Measurements from ENCODE around the gene GRIK3.

GRIK3 gene

GRCh38 chr1:37020653-37021277 lies 13.6 kb downstream of the GRIK3 start:
- Histone ChIP-seq H3K36me3 (ENCODE audit: control insufficient read depth in 5 of 5, insufficient read depth in 5 of 5, low read length in 5 of 5) (no peaks in the 10 kb centered on the region), H3K4me3 (ENCODE audit: low read depth in 1 of 5, low read length in 5 of 5) (no peak overlapping the region), H3K27ac (ENCODE audit: low read depth, low read length) (no peak overlapping the region), H3K9ac (ENCODE audit: low read length in 5 of 5) (no peak overlapping the region), H3K9me3 (ENCODE audit: control insufficient read depth in 5 of 5, low read length in 5 of 5) (peaks cover 0 to 4% (median 0%) of the 10 kb centered on the region in 5 donors), H3K4me1 (ENCODE audit: control insufficient read depth in 5 of 5, insufficient read depth in 5 of 5, low read length in 5 of 5) (no peaks in the 10 kb centered on the region), H3K27me3 (ENCODE audit: control insufficient read depth in 5 of 5, insufficient read depth in 4 of 5, low read length in 5 of 5) (peaks cover 0 to 18% (median 15%) of the 10 kb centered on the region in 5 donors)

GRCh38 chr1:37018510-37018909 lies 15.8 kb downstream of the GRIK3 start:
- peaks cover 0 to 4% (median 0%) of the 10 kb centered on the region in 5 donors for H3K9me3 ChIP-seq (ENCODE audit: control insufficient read depth in 5 of 5, low read length in 5 of 5)
- no peaks in the 10 kb centered on the region for H3K36me3 ChIP-seq (ENCODE audit: control insufficient read depth in 5 of 5, insufficient read depth in 5 of 5, low read length in 5 of 5)
- no peak overlapping the region for H3K27ac ChIP-seq (ENCODE audit: low read depth, low read length)
- peaks cover 0 to 19% (median 13%) of the 10 kb centered on the region in 5 donors for H3K27me3 ChIP-seq (ENCODE audit: control insufficient read depth in 5 of 5, insufficient read depth in 4 of 5, low read length in 5 of 5)
- H3K4me3 ChIP-seq (ENCODE audit: low read depth in 1 of 5, low read length in 5 of 5) = no peak overlapping the region
- no peak overlapping the region for H3K9ac ChIP-seq (ENCODE audit: low read length in 5 of 5)
- no peaks in the 10 kb centered on the region for H3K4me1 ChIP-seq (ENCODE audit: control insufficient read depth in 5 of 5, insufficient read depth in 5 of 5, low read length in 5 of 5)

DNA sequence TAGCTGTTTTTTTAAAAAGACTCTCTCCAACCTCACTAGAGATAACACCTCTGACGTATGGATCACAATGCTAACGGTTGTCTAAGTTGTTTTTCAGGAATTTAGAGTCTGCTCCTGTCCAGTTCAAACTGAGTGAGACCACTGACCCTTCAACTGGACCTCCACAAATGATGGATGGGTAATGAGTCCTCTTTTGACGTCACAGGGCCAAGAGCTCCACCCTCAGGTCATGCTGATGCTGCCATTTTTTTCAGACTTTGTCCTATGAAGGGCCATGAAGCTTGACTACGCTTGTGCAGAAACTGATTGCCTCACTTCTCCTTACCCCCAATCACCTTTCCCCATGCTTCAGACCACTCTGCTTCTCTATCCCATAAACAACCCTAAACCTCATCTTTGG lies 16.6 kb downstream of the GRIK3 start:
- peaks cover 0 to 19% (median 13%) of the 10 kb centered on the region in 5 donors for H3K27me3 ChIP-seq (ENCODE audit: control insufficient read depth in 5 of 5, insufficient read depth in 4 of 5, low read length in 5 of 5)
- H3K9me3 ChIP-seq (ENCODE audit: control insufficient read depth in 5 of 5, low read length in 5 of 5) = peaks cover 0 to 4% (median 0%) of the 10 kb centered on the region in 5 donors
- no peak overlapping the region for H3K9ac ChIP-seq (ENCODE audit: low read length in 5 of 5)
- H3K4me1 ChIP-seq (ENCODE audit: control insufficient read depth in 5 of 5, insufficient read depth in 5 of 5, low read length in 5 of 5) = no peaks in the 10 kb centered on the region
- H3K36me3 ChIP-seq (ENCODE audit: control insufficient read depth in 5 of 5, insufficient read depth in 5 of 5, low read length in 5 of 5) = no peaks in the 10 kb centered on the region
- H3K4me3 ChIP-seq (ENCODE audit: low read depth in 1 of 5, low read length in 5 of 5) = no peak overlapping the region
- H3K27ac ChIP-seq (ENCODE audit: low read depth, low read length) = no peak overlapping the region

- Histone ChIP-seq H3K27ac (ENCODE audit: low read depth, low read length) (no peak overlapping the region), H3K4me3 (ENCODE audit: low read depth in 1 of 5, low read length in 5 of 5) (no peak overlapping the region), H3K9ac (ENCODE audit: low read length in 5 of 5) (no peak overlapping the region)
Measured at GRCh38 chr1:37016121-37016520, 18.2 kb downstream of the GRIK3 start.

GRCh38 chr1:37015713-37016112 lies 18.6 kb downstream of the GRIK3 start:
- peaks cover 0 to 17% (median 15%) of the 10 kb centered on the region in 5 donors for H3K27me3 ChIP-seq (ENCODE audit: control insufficient read depth in 5 of 5, insufficient read depth in 4 of 5, low read length in 5 of 5)
- H3K9me3 ChIP-seq (ENCODE audit: control insufficient read depth in 5 of 5, low read length in 5 of 5) = peaks cover 0 to 4% (median 0%) of the 10 kb centered on the region in 5 donors
- no peak overlapping the region for H3K9ac ChIP-seq (ENCODE audit: low read length in 5 of 5)
- no peaks in the 10 kb centered on the region for H3K36me3 ChIP-seq (ENCODE audit: control insufficient read depth in 5 of 5, insufficient read depth in 5 of 5, low read length in 5 of 5)
- H3K27ac ChIP-seq (ENCODE audit: low read depth, low read length) = no peak overlapping the region
- no peak overlapping the region for H3K4me3 ChIP-seq (ENCODE audit: low read depth in 1 of 5, low read length in 5 of 5)
- no peaks in the 10 kb centered on the region for H3K4me1 ChIP-seq (ENCODE audit: control insufficient read depth in 5 of 5, insufficient read depth in 5 of 5, low read length in 5 of 5)

More at GRCh38 chr1:37016121-37016520, 18.2 kb downstream of the GRIK3 start:
- H3K4me1 ChIP-seq (ENCODE audit: control insufficient read depth in 5 of 5, insufficient read depth in 5 of 5, low read length in 5 of 5) = no peaks in the 10 kb centered on the region
- peaks cover 0 to 17% (median 14%) of the 10 kb centered on the region in 5 donors for H3K27me3 ChIP-seq (ENCODE audit: control insufficient read depth in 5 of 5, insufficient read depth in 4 of 5, low read length in 5 of 5)
- peaks cover 0 to 4% (median 0%) of the 10 kb centered on the region in 5 donors for H3K9me3 ChIP-seq (ENCODE audit: control insufficient read depth in 5 of 5, low read length in 5 of 5)
- no peaks in the 10 kb centered on the region for H3K36me3 ChIP-seq (ENCODE audit: control insufficient read depth in 5 of 5, insufficient read depth in 5 of 5, low read length in 5 of 5)

DNA sequence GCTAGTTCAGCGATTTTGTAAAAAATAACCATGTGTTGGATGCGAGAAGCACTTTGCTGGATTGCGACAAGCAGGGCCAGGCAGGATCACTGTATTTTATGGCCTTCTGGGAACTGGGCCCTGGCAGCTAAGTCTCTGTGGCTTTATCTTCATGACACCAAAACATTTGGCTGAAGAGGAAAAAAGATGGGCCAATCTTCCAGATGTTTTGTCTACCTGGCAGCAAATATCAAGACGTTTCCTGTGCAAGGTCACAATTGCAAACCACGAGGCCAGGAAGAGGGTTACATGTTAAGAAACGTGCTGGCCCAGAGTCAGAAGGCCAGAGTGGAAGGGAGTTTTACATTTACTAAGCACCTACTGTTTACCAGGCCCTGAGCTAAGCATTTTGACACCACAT lies 22.1 kb downstream of the GRIK3 start:
- H3K4me1 ChIP-seq (ENCODE audit: control insufficient read depth in 5 of 5, insufficient read depth in 5 of 5, low read length in 5 of 5) = no peaks in the 10 kb centered on the region
- no peak overlapping the region for H3K4me3 ChIP-seq (ENCODE audit: low read depth in 1 of 5, low read length in 5 of 5)
- H3K9ac ChIP-seq (ENCODE audit: low read length in 5 of 5) = no peak overlapping the region
- no peaks in the 10 kb centered on the region for H3K9me3 ChIP-seq (ENCODE audit: control insufficient read depth in 5 of 5, low read length in 5 of 5)
- peaks cover 3 to 11% (median 10%) of the 10 kb centered on the region in 5 donors for H3K27me3 ChIP-seq (ENCODE audit: control insufficient read depth in 5 of 5, insufficient read depth in 4 of 5, low read length in 5 of 5)
- H3K36me3 ChIP-seq (ENCODE audit: control insufficient read depth in 5 of 5, insufficient read depth in 5 of 5, low read length in 5 of 5) = no peaks in the 10 kb centered on the region
- no peak overlapping the region for H3K27ac ChIP-seq (ENCODE audit: low read depth, low read length)

DNA sequence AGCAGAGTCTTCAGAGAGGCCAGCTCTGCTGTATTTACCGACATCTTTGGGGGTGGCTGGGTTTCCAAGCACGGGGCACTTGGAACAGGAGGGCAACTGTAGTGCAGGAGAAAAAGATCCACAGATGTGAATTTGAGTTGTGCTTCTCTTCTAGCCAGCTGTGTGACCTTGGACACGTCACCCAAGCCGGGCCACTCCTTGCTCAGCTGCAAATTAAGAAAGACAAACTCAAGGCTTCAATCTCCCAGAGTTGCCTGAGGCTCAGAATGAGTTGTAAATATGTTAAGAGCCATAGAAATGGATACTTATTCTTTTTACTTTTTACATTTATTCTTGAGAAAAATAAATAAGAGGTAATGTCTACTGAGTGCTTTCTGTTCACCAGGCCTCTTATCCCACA lies 24.3 kb downstream of the GRIK3 start:
- Histone ChIP-seq H3K27ac (ENCODE audit: low read depth, low read length) (no peak overlapping the region), H3K4me3 (ENCODE audit: low read depth in 1 of 5, low read length in 5 of 5) (no peak overlapping the region), H3K9ac (ENCODE audit: low read length in 5 of 5) (no peak overlapping the region), H3K4me1 (ENCODE audit: control insufficient read depth in 5 of 5, insufficient read depth in 5 of 5, low read length in 5 of 5) (no peaks in the 10 kb centered on the region), H3K27me3 (ENCODE audit: control insufficient read depth in 5 of 5, insufficient read depth in 4 of 5, low read length in 5 of 5) (peaks cover 5 to 13% (median 9%) of the 10 kb centered on the region in 5 donors), H3K9me3 (ENCODE audit: control insufficient read depth in 5 of 5, low read length in 5 of 5) (no peaks in the 10 kb centered on the region), H3K36me3 (ENCODE audit: control insufficient read depth in 5 of 5, insufficient read depth in 5 of 5, low read length in 5 of 5) (no peaks in the 10 kb centered on the region)

- H3K27ac ChIP-seq (ENCODE audit: low read depth, low read length) = no peak overlapping the region
- H3K27me3 ChIP-seq (ENCODE audit: control insufficient read depth in 5 of 5, insufficient read depth in 4 of 5, low read length in 5 of 5) = peaks cover 5 to 13% (median 9%) of the 10 kb centered on the region in 5 donors
- H3K4me3 ChIP-seq (ENCODE audit: low read depth in 1 of 5, low read length in 5 of 5) = no peak overlapping the region
- no peaks in the 10 kb centered on the region for H3K9me3 ChIP-seq (ENCODE audit: control insufficient read depth in 5 of 5, low read length in 5 of 5)
- H3K4me1 ChIP-seq (ENCODE audit: control insufficient read depth in 5 of 5, insufficient read depth in 5 of 5, low read length in 5 of 5) = no peaks in the 10 kb centered on the region
- H3K9ac ChIP-seq (ENCODE audit: low read length in 5 of 5) = no peak overlapping the region
- no peaks in the 10 kb centered on the region for H3K36me3 ChIP-seq (ENCODE audit: control insufficient read depth in 5 of 5, insufficient read depth in 5 of 5, low read length in 5 of 5)
Measured at GRCh38 chr1:37009521-37009920, 24.8 kb downstream of the GRIK3 start.

DNA sequence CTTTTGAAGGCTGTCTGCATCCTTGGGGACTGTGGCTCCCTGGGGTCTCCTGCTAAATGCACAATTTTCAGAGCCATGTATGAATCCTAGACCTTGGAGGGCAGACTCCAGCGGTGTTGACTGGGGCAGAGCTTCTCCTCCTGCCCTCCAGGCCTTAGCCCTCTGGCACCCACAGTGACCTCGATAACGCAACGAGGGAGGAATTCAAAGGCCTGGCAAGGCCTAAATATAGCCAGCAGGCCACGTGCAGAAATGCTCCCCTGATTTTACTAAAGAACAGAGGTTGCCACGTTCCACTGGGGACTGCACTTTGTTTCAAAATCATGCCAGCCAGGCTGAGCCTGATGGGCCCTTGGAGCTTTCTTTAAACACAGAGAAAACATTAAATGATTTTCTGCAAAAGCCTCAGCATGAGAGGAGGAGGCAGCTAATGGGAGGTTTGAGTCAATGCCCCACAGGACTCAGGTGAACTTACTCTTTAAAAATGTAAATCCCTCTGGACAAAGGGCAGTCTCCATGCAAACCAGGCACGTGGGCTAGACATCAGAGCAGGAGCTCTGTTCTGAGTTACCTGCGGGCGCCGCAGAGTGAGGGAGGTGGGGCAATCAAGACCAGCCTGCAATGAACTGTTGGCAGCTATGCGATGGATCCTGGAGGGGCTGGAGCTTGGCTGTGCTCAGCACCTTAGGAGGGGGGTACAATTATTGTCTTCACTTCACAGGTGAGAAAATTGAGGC lies 28.0 kb downstream of the GRIK3 start:
- no peak overlapping the region for H3K27ac ChIP-seq (ENCODE audit: low read depth, low read length)
- no peaks in the 10 kb centered on the region for H3K4me1 ChIP-seq (ENCODE audit: control insufficient read depth in 5 of 5, insufficient read depth in 5 of 5, low read length in 5 of 5)
- H3K9me3 ChIP-seq (ENCODE audit: control insufficient read depth in 5 of 5, low read length in 5 of 5) = no peaks in the 10 kb centered on the region
- H3K4me3 ChIP-seq (ENCODE audit: low read depth in 1 of 5, low read length in 5 of 5) = no peak overlapping the region
- no peaks in the 10 kb centered on the region for H3K36me3 ChIP-seq (ENCODE audit: control insufficient read depth in 5 of 5, insufficient read depth in 5 of 5, low read length in 5 of 5)
- H3K9ac ChIP-seq (ENCODE audit: low read length in 5 of 5) = no peak overlapping the region
- peaks cover 0 to 9% (median 6%) of the 10 kb centered on the region in 5 donors for H3K27me3 ChIP-seq (ENCODE audit: control insufficient read depth in 5 of 5, insufficient read depth in 4 of 5, low read length in 5 of 5)

DNA sequence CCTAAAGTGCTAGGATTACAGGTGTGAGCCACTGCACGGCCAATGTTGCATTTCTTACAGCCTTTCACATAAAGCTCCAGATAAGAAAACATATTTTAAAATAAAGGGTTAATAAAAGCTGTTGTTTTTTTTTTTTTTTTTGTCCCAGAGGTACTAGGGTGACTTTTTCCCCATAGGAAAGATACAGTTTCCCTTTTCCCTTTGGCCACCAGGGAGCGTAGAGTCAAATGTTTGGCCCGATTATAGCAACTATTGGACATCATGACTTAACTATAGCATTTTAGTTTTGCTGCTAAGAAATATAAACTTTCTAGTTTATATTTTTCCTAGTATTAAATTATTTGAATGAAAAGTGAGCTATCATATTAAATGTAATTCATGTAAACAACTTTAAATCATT lies 31.4 kb downstream of the GRIK3 start:
- Histone ChIP-seq H3K9ac (ENCODE audit: low read length in 5 of 5) (no peak overlapping the region), H3K36me3 (ENCODE audit: control insufficient read depth in 5 of 5, insufficient read depth in 5 of 5, low read length in 5 of 5) (no peaks in the 10 kb centered on the region), H3K9me3 (ENCODE audit: control insufficient read depth in 5 of 5, low read length in 5 of 5) (no peaks in the 10 kb centered on the region), H3K27ac (ENCODE audit: low read depth, low read length) (no peak overlapping the region), H3K27me3 (ENCODE audit: control insufficient read depth in 5 of 5, insufficient read depth in 4 of 5, low read length in 5 of 5) (peaks cover 0 to 16% (median 3%) of the 10 kb centered on the region in 5 donors), H3K4me1 (ENCODE audit: control insufficient read depth in 5 of 5, insufficient read depth in 5 of 5, low read length in 5 of 5) (no peaks in the 10 kb centered on the region), H3K4me3 (ENCODE audit: low read depth in 1 of 5, low read length in 5 of 5) (no peak overlapping the region)
